Measurements from ENCODE around the gene SULT1E1.

DNA sequence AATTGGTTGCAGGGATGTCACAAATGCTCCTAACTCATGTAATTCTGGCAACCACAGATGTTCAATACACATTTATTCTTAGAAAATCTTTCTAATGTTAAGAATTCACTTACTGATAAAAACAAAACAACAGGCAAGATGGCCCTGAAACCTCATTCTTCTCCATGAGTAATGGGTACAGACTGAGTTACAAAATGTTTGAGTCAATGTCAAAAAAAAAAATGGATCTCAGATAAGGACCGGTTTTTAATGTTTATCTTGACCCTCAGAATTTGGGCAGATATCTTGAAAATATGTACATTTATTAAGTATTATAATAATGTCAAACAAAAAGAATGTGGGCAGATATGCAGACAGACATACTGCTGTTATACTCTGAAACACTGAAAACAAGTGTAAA is 1.8 kb upstream of the SULT1E1 start:
- no peak for TF ChIP-seq SUZ12 (IDR thresholded peaks at IDR 0.05)
- TF ChIP-seq FOXM1 (IDR thresholded peaks at IDR 0.05; ENCODE audit: borderline replicate concordance), result no peak
- no peak for TF ChIP-seq L3MBTL2 (conservative IDR thresholded peaks at IDR 0.05)
- TF ChIP-seq NFRKB (IDR thresholded peaks at IDR 0.05), result no peak
- no peak for TF ChIP-seq SP1 (IDR thresholded peaks at IDR 0.05)
- TF ChIP-seq ZNF384 (IDR thresholded peaks at IDR 0.05), result no peak
- no peak for TF ChIP-seq ELF4 (IDR thresholded peaks at IDR 0.05)
- no peak for TF ChIP-seq FOXK2 (IDR thresholded peaks at IDR 0.05)
- no peak for TF ChIP-seq BHLHE40 (IDR thresholded peaks at IDR 0.05; ENCODE audit: borderline replicate concordance)
- TF ChIP-seq ARNT (IDR thresholded peaks at IDR 0.05), result no peak
- TF ChIP-seq CTBP1 (IDR thresholded peaks at IDR 0.05; ENCODE audit: borderline replicate concordance), result no peak
- no peak for TF ChIP-seq FOXA1 (IDR thresholded peaks at IDR 0.05)
- no peak for TF ChIP-seq PKNOX1 (IDR thresholded peaks at IDR 0.05)

Data from HEK293T (cell line).